H1 (cell line): ENCODE data around the gene DGKH. TPM values are rescaled to one million over a fixed set of nuclear protein-coding genes. Genes with fewer than 3 reads are reported as not detected.

ENCODE experiments used
- CTCF ChIA-PET: fragments of 300-600 bp; sonication (Branson Sonifier 250); formaldehyde crosslinking; loops from one replicate; lab custom pipeline; 2021; ENCODE audit not compliant: partially characterized antibody; lab: Charles Lee
- POLR2A ChIA-PET: fragments of 300-600 bp; sonication (Branson Sonifier 250); formaldehyde crosslinking; loops from one replicate; lab custom pipeline; 2021; ENCODE audit warnings: inconsistent platforms; ENCODE audit not compliant: partially characterized antibody; lab: Charles Lee
- DNase-seq, 2 experiments: peaks; one replicate each; pipeline versions ENCODE4 v3.0.0 to v3.0.0-alpha.2; 2010 to 2022; ENCODE audit warnings: low spot score in 2 of 2, low read depth in 1 of 2, mixed read lengths in 1 of 2
- FAIRE-seq: peaks from 2 replicates; lab custom pipeline; 2011; peaks lifted over from hg19 to GRCh38; lab: Jason Lieb, UNC
- H2AFZ ChIP-seq: 2 replicates; pipeline ENCODE4 v1.8.1; 2012; ENCODE audit warnings: low read length, inconsistent platforms
- H2AK5ac ChIP-seq: 2 replicates; pipeline ENCODE4 v1.6.1; 2013; ENCODE audit warnings: low read depth, low read length
- H2BK120ac ChIP-seq: replicated peaks from 2 replicates; pipeline ENCODE3; 2013; ENCODE audit warnings: low read depth, low read length, inconsistent platforms
- H2BK12ac ChIP-seq: 2 replicates; pipeline ENCODE4 v1.6.1; 2013; ENCODE audit warnings: low read depth, low read length
- H2BK15ac ChIP-seq: 2 replicates; pipeline ENCODE4 v1.6.1; 2013; ENCODE audit warnings: low read length
- H2BK20ac ChIP-seq: 2 replicates; pipeline ENCODE4 v1.6.1; 2013; ENCODE audit warnings: low read length
- H2BK5ac ChIP-seq: 2 replicates; pipeline ENCODE4 v1.6.1; 2013; ENCODE audit warnings: low read depth, low read length
- H3K14ac ChIP-seq: 2 replicates; pipeline ENCODE4 v1.6.1; 2013; ENCODE audit warnings: inconsistent platforms; ENCODE audit not compliant: insufficient read length
- H3K18ac ChIP-seq: 2 replicates; pipeline ENCODE4 v1.6.1; 2013; ENCODE audit warnings: low read length; ENCODE audit errors: extremely low read depth
- H3K23ac ChIP-seq: 2 replicates; pipeline ENCODE4 v1.6.1; 2013; ENCODE audit warnings: inconsistent platforms; ENCODE audit not compliant: insufficient read length
- H3K23me2 ChIP-seq: 2 replicates; pipeline ENCODE4 v1.6.1; 2013; ENCODE audit warnings: low read depth, low read length
- H3K27ac ChIP-seq: 2 replicates; pipeline ENCODE4 v1.6.1; 2011; ENCODE audit warnings: low read depth, low read length, inconsistent platforms
- H3K27me3 ChIP-seq, 4 experiments: replicated peaks in 1 of 4; 1 replicate in 1 of 4; 2 replicates in 3 of 4; pipeline versions ENCODE4 v1.6.1 to v1.8.1; 2011 to 2013; ENCODE audit warnings: low read length in 3 of 4, mild to moderate bottlenecking in 3 of 4, inconsistent platforms in 2 of 4, mixed read lengths in 2 of 4, moderate library complexity in 1 of 4; ENCODE audit not compliant: control insufficient read depth in 3 of 4, insufficient read depth in 3 of 4; ENCODE audit errors: extremely low read depth in 1 of 4
- H3K36me3 ChIP-seq, 4 experiments: 2 replicates each; pipeline versions ENCODE4 v1.6.1 to v1.8.1; 2011 to 2013; ENCODE audit warnings: mild to moderate bottlenecking in 4 of 4, low read length in 3 of 4, moderate library complexity in 2 of 4, control low read depth in 1 of 4, inconsistent platforms in 1 of 4; ENCODE audit not compliant: insufficient read depth in 4 of 4, control insufficient read depth in 2 of 4
- H3K4ac ChIP-seq: replicated peaks from 2 replicates; pipeline ENCODE3; 2013; ENCODE audit warnings: low read length, low read depth, mixed read lengths, inconsistent platforms; ENCODE audit not compliant: insufficient read length
- H3K4me1 ChIP-seq, 4 experiments: replicated peaks in 1 of 4; 1 replicate in 1 of 4; 2 replicates in 3 of 4; pipeline versions ENCODE4 v1.6.1 to v1.8.1; 2011 to 2013; ENCODE audit warnings: low read length in 3 of 4, inconsistent platforms in 2 of 4, mixed read lengths in 1 of 4; ENCODE audit not compliant: insufficient read depth in 4 of 4, control insufficient read depth in 3 of 4
- H3K4me2 ChIP-seq, 2 experiments: 2 replicates each; pipeline versions ENCODE4 v1.6.1 to v1.8.1; 2011 to 2013; ENCODE audit warnings: low read depth in 2 of 2, low read length in 2 of 2, control low read depth in 1 of 2, inconsistent platforms in 1 of 2, mild to moderate bottlenecking in 1 of 2; ENCODE audit not compliant: insufficient read depth in 1 of 2
- H3K4me3 ChIP-seq, 4 experiments: fragments of 200-600, 300-600 bp in 1 of 4; sonication (generic), shearing (Covaris generic), sonication (Bioruptor Twin) in 1 of 4; 2 replicates each; pipeline versions ENCODE4 v1.5.1 to v1.8.1; 2011 to 2016; ENCODE audit warnings: low read length in 4 of 4, low read depth in 3 of 4, control low read depth in 2 of 4, inconsistent platforms in 2 of 4, mild to moderate bottlenecking in 2 of 4, mixed read lengths in 1 of 4, moderate library complexity in 1 of 4; ENCODE audit not compliant: insufficient read depth in 2 of 4; ENCODE audit errors: extremely low read depth in 1 of 4
- H3K56ac ChIP-seq: replicated peaks from 2 replicates; pipeline ENCODE3; 2013; ENCODE audit warnings: low read depth, mild to moderate bottlenecking, mixed read lengths, low read length, inconsistent platforms; ENCODE audit not compliant: insufficient read length
- H3K79me1 ChIP-seq: 2 replicates; pipeline ENCODE4 v1.6.1; 2013; ENCODE audit warnings: low read depth, low read length, control low read depth
- H3K79me2 ChIP-seq, 2 experiments: 2 replicates each; pipeline versions ENCODE4 v1.6.1 to v1.8.1; 2012 to 2013; ENCODE audit warnings: low read length in 2 of 2, mild to moderate bottlenecking in 2 of 2, inconsistent platforms in 1 of 2; ENCODE audit not compliant: insufficient read depth in 2 of 2, control insufficient read depth in 1 of 2
- H3K9ac ChIP-seq, 4 experiments: replicated peaks in 1 of 4; 1 replicate in 1 of 4; 2 replicates in 3 of 4; pipeline versions ENCODE4 v1.6.1 to v1.8.1; 2011 to 2013; ENCODE audit warnings: low read depth in 3 of 4, low read length in 3 of 4, control low read depth in 2 of 4, mild to moderate bottlenecking in 2 of 4, moderate library complexity in 2 of 4, inconsistent platforms in 1 of 4; ENCODE audit errors: extremely low read depth in 1 of 4
- H3K9me3 ChIP-seq, 2 experiments: 2 replicates each; pipeline versions ENCODE4 v1.6.1 to v1.8.1; 2012 to 2013; ENCODE audit warnings: mild to moderate bottlenecking in 2 of 2, moderate library complexity in 2 of 2, control low read depth in 1 of 2, inconsistent platforms in 1 of 2, low read depth in 1 of 2, low read length in 1 of 2, mixed read lengths in 1 of 2; ENCODE audit not compliant: insufficient read depth in 2 of 2
- H4K20me1 ChIP-seq, 2 experiments: replicated peaks in 1 of 2; 2 replicates each; pipeline versions ENCODE3 to v1.8.1; 2011 to 2013; ENCODE audit warnings: inconsistent platforms in 2 of 2, low read length in 2 of 2, mild to moderate bottlenecking in 1 of 2; ENCODE audit not compliant: insufficient read depth in 2 of 2, control insufficient read depth in 1 of 2
- H4K5ac ChIP-seq: 2 replicates; pipeline ENCODE4 v1.6.1; 2013; ENCODE audit warnings: low read length, low read depth, mixed read lengths, inconsistent platforms; ENCODE audit not compliant: insufficient read length
- H4K8ac ChIP-seq: 2 replicates; pipeline ENCODE4 v1.8.0; 2013; ENCODE audit warnings: mild to moderate bottlenecking, moderate library complexity, low read length, inconsistent platforms; ENCODE audit not compliant: insufficient read depth; ENCODE audit errors: extremely low read depth
- H4K91ac ChIP-seq: replicated peaks from 2 replicates; pipeline ENCODE3; 2013; ENCODE audit warnings: low read length, mixed read lengths, inconsistent platforms; ENCODE audit not compliant: insufficient read length
- CBX8 ChIP-seq: fragments of 300-800, 300-1000 bp; sonication (generic); IDR thresholded peaks from 2 replicates; pipeline ENCODE4 v1.7.1; 2016; ENCODE audit warnings: low read depth, low read length, borderline replicate concordance
- KDM1A ChIP-seq: fragments of 200-600, 300-600 bp; sonication (generic); IDR thresholded peaks from 2 replicates; pipeline ENCODE4 v1.7.1; 2016; ENCODE audit warnings: mild to moderate bottlenecking, low read length, borderline replicate concordance
- POLR2AphosphoS5 ChIP-seq: IDR thresholded peaks from 2 replicates; pipeline ENCODE4 v1.6.1; 2011; ENCODE audit warnings: low read depth, low read length
- WGBS, 2 experiments: shearing (Covaris generic) in 1 of 2; methylation state at CpG; one replicate each; pipeline versions ENCODE4 v1.1.6 to v1.1.7; 2013 to 2015; ENCODE audit warnings: low lambda C conversion rate in 2 of 2, mixed read lengths in 2 of 2, inconsistent platforms in 1 of 2, low coverage in 1 of 2, missing lambda C conversion rate in 1 of 2; ENCODE audit not compliant: insufficient replicate concordance in 2 of 2, insufficient coverage in 1 of 2, insufficient read length in 1 of 2; ENCODE audit errors: extremely low coverage in 1 of 2, missing lambda C conversion rate in 1 of 2; 5-methylcytosine and 5-hydroxymethylcytosine counted together
- polyA plus RNA-seq, 7 experiments: library from polyadenylated mRNA; depleted of rRNA in 3 of 7; stranded (reverse) in 5 of 7; unstranded in 2 of 7; fragments of >200 nt in 5 of 7; fragments of 200-250 nt in 2 of 7; gene quantifications; 1 replicate in 5 of 7; 2 replicates in 1 of 7; 4 replicates in 1 of 7; pipeline versions ENCODE4 v1.2.1 to v1.2.3, GENCODE V29; 2011 to 2013; ENCODE audit warnings: missing spikeins in 2 of 7, mixed read lengths in 2 of 7
- total RNA-seq: library from RNA; stranded (reverse); fragmentation: NEBNext Ultra II Directional; extraction: Animal tissue kit (Norgen Biotek cat#: 25700); gene quantifications from 2 replicates; pipeline ENCODE4 v1.2.1, GENCODE V29; 2021
- TF ChIP-seq, protein P1 (sequence below): IDR thresholded peaks from 2 replicates; pipeline ENCODE4 v1.6.1; 2012; ENCODE audit warnings: low read length, inconsistent platforms

Gene DGKH
- total and polyA plus RNA-seq, 2 of the 8 experiments (the other 6 are each of a cell fraction or from before 2014, with no cell fraction given), result 2.1 to 7.9 TPM

- no peak overlapping the region for H2BK120ac ChIP-seq
- no peak overlapping the region for H2BK5ac ChIP-seq
- no peak overlapping the region for H3K14ac ChIP-seq
- H3K4me1 ChIP-seq, result peaks cover 0 to 9% (median 5%) of the 10 kb centered on the region in 4 experiments; a peak in 3 of 7 replicates
- TF ChIP-seq CBX8 (no peak), KDM1A (peak; percentile 79; the same call in 1 of the 2 replicates), POLR2AphosphoS5 (no peak)
- TF ChIP-seq, protein P1, sequence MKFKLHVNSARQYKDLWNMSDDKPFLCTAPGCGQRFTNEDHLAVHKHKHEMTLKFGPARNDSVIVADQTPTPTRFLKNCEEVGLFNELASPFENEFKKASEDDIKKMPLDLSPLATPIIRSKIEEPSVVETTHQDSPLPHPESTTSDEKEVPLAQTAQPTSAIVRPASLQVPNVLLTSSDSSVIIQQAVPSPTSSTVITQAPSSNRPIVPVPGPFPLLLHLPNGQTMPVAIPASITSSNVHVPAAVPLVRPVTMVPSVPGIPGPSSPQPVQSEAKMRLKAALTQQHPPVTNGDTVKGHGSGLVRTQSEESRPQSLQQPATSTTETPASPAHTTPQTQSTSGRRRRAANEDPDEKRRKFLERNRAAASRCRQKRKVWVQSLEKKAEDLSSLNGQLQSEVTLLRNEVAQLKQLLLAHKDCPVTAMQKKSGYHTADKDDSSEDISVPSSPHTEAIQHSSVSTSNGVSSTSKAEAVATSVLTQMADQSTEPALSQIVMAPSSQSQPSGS, result no peak
- no peak overlapping the region for H2BK15ac ChIP-seq
- no peak overlapping the region for H3K23ac ChIP-seq
- H3K79me2 ChIP-seq, result peaks cover 2 to 81% of the 10 kb centered on the region in 2 experiments; a peak in 3 of 4 replicates
- H2BK12ac ChIP-seq, result no peak overlapping the region
- FAIRE-seq, result no peak
- H3K27ac ChIP-seq, result no peak overlapping the region
- H4K20me1 ChIP-seq, result no peaks in the 10 kb centered on the region
- H4K91ac ChIP-seq, result no peak overlapping the region
- H3K9ac ChIP-seq, result peak overlapping the region in 1 of 4 experiments; percentile 42; a peak in 1 of 7 replicates
- DNase-seq, result no peak
- peaks cover 0 to 4% of the 10 kb centered on the region in 2 experiments; a peak in 1 of 4 replicates for H3K9me3 ChIP-seq
- CTCF ChIA-PET, result no interaction called here
- H3K56ac ChIP-seq, result no peak overlapping the region
- POLR2A ChIA-PET, result no interaction called here
- H3K4me3 ChIP-seq, result no peak overlapping the region
- H3K36me3 ChIP-seq, result no peaks in the 10 kb centered on the region
- no peak overlapping the region for H2BK20ac ChIP-seq
- WGBS, 2 experiments, result 96% methylated on average over 4 of the region's 4 CpGs; no CpG with 5 or more reads in 1 of the 2 experiments
- H3K4me2 ChIP-seq, result no peak overlapping the region
- H2AK5ac ChIP-seq, result no peak overlapping the region
- no peak overlapping the region for H3K4ac ChIP-seq
- H2AFZ ChIP-seq, result no peak overlapping the region
- H3K79me1 ChIP-seq, result peaks cover 6% of the 10 kb centered on the region; the same call in 1 of the 2 replicates
- H3K27me3 ChIP-seq, result no peaks in the 10 kb centered on the region
- H3K18ac ChIP-seq, result no peak overlapping the region
- no peak overlapping the region for H4K5ac ChIP-seq
- peaks cover 3% of the 10 kb centered on the region; the same call in 1 of the 2 replicates for H3K23me2 ChIP-seq
- H4K8ac ChIP-seq, result no peak overlapping the region
Measured at GRCh38 chr13:42275506-42275905, 227.1 kb downstream of the DGKH start.
